ENCODE data around the gene STX7.

Gene STX7

GRCh38 chr6:132430110-132430509 lies 82.8 kb downstream of the STX7 start:
- in situ Hi-C loops (cut with MboI; ENCODE audit: low sequenced_read_pairs) = no loop called here

GRCh38 chr6:132425176-132425575 lies 87.7 kb downstream of the STX7 start:
- in situ Hi-C loops (cut with MboI; ENCODE audit: low sequenced_read_pairs) = no loop called here

DNA sequence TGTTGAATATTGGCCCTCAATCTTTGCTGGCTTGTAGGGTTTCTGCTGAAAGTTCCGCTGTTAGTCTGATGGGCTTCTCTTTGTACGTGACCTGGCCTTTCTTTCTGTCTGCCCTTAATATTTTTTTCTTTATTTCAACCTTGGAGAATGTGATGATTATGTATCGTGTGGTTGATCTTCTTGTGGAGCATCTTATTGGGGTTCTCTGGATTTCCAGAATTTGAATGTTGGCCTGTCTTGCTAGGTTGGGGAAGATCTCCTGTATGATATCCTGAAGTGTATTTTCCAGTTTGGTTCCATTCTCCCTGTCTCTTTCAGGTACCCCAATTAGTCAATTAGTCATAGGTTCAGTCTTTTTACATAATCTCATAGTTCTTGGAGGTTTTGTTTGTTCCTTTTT lies 89.1 kb downstream of the STX7 start:
- in situ Hi-C loops (cut with MboI; ENCODE audit: low sequenced_read_pairs) = no loop called here

- in situ Hi-C loops (cut with MboI; ENCODE audit: low sequenced_read_pairs) = no loop called here
These were observed 94.5 kb downstream of the STX7 start for GRCh38 chr6:132418235-132418965.

- in situ Hi-C loops (cut with MboI; ENCODE audit: low sequenced_read_pairs) = no loop called here
These were observed 98.2 kb downstream of the STX7 start for GRCh38 chr6:132414761-132415160.

DNA sequence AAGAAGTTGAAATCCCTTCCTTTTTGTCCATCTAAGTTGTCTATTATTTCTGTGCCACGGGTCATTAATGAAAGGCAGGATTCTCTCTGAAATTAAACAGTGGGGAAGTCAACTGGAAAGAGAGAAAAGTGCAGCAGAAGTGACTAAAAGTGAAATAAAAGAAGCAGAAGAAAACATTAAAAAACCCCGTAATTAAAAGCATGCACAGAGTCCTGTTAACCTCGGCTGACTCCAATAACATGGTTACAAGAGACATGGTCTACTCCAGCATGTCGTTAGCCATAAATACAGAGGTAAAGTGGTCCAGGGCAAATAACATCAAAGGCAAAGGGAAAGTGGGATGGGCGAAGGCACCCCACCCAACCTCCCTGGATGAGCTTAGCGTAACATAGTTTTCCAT lies 98.6 kb downstream of the STX7 start:
- in situ Hi-C loops (cut with MboI; ENCODE audit: low sequenced_read_pairs) = no loop called here

GRCh38 chr6:132413499-132413802 lies 99.5 kb downstream of the STX7 start:
- in situ Hi-C loops (cut with MboI; ENCODE audit: low sequenced_read_pairs) = no loop called here

GRCh38 chr6:132412656-132413498 lies 100.0 kb downstream of the STX7 start:
- in situ Hi-C loops (cut with MboI; ENCODE audit: low sequenced_read_pairs) = no loop called here

DNA sequence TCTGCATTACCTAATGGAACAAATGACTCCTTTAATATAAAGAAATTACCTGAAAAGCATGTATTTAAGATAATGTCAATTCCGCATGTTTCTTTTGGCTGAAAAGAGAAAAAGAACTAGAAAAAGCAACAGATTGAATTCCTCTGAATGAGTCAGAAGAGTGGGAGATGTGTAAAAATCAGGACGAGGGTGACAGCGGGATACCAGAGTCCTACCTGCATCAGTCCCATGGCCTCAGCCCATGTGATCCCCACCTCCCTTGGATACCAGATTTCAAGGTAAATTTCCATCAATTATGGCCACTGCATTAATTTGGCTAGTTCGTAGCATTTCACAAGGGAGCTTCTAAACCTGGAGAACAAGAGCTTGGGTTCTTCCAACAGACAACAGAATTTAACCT lies 101.6 kb downstream of the STX7 start:
- in situ Hi-C loops (cut with MboI; ENCODE audit: low sequenced_read_pairs) = no loop called here

- in situ Hi-C loops (cut with MboI; ENCODE audit: low sequenced_read_pairs) = no loop called here
These were observed 102.1 kb downstream of the STX7 start for GRCh38 chr6:132410830-132411229.

- in situ Hi-C loops (cut with MboI; ENCODE audit: low sequenced_read_pairs) = no loop called here
These were observed 107.6 kb downstream of the STX7 start for GRCh38 chr6:132405143-132405915.

DNA sequence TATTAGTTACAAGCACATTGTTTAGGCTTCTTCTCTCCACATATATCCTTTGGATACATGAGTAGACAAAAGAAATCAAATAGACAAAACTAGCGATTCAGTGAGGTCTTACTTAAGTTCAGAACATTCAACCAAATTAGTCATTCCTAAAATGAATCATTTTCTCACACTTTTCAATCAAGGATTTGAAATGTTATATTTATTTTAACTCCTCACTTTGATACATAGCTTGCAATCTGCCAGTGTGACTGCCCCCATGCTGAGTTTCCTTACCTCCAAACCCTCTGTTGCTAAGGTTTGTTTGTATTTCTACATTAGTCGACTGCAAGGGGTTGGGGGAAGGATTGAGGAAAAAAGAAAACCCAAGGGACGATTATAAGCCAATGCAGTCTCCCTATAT lies 108.2 kb downstream of the STX7 start:
- in situ Hi-C loops (cut with MboI; ENCODE audit: low sequenced_read_pairs) = no loop called here

- in situ Hi-C loops (cut with MboI; ENCODE audit: low sequenced_read_pairs) = no loop called here
These were observed 108.6 kb downstream of the STX7 start for GRCh38 chr6:132404330-132404729.

DNA sequence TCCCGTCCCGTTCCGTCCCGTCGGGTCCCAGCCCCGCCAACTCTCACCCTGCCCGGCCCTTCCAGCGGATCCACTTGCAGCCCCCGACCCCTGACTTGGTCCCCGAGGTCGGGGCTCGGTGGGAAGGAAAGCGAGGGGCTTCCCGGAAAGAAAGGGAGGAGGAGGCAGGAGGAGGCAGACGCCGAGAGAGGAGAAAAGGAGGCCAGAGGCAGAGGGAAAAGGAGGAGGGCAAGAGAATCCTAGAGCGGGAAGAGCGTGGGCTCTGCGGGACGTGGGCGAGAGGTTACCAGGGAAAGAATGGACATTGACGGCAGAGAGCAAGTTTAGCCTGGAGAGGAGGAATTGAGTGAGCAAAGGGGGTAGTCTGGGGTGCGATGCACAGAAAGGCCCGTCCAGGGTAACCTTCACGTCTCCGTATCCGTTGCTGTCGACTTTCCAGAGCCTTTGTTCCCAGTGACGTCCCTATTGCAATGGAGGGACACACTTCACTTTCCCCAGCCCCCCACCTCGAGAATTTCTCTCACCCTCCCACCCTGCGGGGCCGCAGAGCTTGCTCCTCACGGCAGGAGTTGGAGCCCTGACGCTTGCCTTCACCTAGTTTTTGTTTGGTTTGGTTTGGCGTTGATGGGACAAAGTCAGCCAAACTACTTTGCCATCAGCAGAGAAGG lies 111.2 kb downstream of the STX7 start:
- in situ Hi-C loops (cut with MboI; ENCODE audit: low sequenced_read_pairs) = no loop called here

GRCh38 chr6:132400883-132401617 lies 111.9 kb downstream of the STX7 start, which contains the start of gene MOXD1:
Gene MOXD1 (minus strand): TSS chr6:132401475. CDS start chr6:132401426, 49 bp downstream.
- in situ Hi-C loops (cut with MboI; ENCODE audit: low sequenced_read_pairs) = no loop called here

- in situ Hi-C loops (cut with MboI; ENCODE audit: low sequenced_read_pairs) = no loop called here
These were observed 112.4 kb downstream of the STX7 start for GRCh38 chr6:132400555-132400882.

GRCh38 chr6:132399376-132400074 lies 113.4 kb downstream of the STX7 start:
- in situ Hi-C loops (cut with MboI; ENCODE audit: low sequenced_read_pairs) = no loop called here

All from HL-60/S4 (cell line).